Measurements from ENCODE around the gene GMIP.

DNA sequence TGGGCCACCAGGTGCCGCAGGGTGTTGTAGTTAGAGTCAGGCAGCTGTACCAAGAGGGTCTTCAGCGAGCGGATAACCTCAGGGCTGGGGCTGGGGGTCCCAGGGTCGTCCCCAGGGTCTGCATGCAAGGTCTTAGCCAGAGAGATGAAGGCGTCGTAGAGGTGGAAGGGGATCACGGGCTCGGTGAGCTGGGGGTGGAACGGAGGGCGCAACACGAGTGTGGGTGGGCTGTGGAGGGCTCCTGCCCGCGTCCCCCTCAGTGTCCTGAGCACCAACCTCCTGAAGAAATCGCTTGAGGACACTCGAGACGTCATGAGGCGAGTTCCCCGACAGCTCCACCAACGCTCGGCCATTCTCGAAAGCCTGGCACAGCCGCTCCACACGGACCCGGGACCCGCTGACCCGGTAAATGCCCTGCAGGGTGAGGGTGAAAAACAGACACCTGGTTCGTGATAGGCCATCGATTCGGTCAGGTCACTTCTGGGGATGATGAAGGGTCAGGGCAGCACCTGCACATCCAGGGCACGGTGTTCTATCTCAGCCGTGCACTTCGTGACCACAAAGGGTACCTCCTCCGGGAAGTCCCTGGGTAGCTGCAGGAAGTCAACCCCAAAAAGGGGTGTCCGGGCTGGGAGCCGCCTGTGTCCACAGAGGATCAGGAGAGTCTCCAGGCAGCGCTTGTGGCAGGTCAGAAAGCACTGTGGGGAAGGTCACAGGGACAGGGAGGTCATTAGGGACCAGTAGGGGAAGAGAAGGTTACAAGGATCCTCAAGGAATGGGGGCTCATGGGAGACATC is 8.7 kb downstream of the GMIP start:
- TF ChIP-seq EZH2 (IDR thresholded peaks at IDR 0.05; ENCODE audit: insufficient read depth, poor library complexity, severe bottlenecking) (no peak), EZH2phosphoT487 (IDR thresholded peaks at IDR 0.05; ENCODE audit: insufficient read depth, low read depth) (no peak)
